ENCODE measurements around the gene C1orf94.

C1orf94 gene

DNA sequence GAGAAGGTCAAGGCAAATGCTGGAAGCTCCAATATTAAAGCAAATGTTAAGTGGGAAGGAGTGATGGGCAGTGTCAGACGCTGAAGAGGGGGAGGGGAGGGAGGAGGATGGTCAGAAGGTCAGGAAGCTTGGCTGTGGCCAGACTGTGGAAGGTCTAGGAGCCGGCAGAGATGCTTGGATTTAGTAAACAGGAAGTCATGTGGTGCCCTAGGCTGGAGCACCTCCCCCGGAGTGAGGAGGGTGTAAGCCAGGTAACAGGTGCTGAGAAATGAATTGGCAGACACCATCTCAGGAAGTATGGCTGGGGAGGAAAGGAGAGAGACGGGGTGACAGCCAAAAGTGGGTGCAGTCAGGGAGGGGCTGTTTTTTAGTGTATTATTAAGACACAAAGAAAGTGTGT lies 29.4 kb upstream of the C1orf94 start:
- ChIA-PET POLR2A (ENCODE audit: low non-redundant PET) (no interaction called here), CTCF (no interaction called here)
- no peak for DNase-seq (ENCODE audit: low spot score)
- TF ChIP-seq, protein P1, sequence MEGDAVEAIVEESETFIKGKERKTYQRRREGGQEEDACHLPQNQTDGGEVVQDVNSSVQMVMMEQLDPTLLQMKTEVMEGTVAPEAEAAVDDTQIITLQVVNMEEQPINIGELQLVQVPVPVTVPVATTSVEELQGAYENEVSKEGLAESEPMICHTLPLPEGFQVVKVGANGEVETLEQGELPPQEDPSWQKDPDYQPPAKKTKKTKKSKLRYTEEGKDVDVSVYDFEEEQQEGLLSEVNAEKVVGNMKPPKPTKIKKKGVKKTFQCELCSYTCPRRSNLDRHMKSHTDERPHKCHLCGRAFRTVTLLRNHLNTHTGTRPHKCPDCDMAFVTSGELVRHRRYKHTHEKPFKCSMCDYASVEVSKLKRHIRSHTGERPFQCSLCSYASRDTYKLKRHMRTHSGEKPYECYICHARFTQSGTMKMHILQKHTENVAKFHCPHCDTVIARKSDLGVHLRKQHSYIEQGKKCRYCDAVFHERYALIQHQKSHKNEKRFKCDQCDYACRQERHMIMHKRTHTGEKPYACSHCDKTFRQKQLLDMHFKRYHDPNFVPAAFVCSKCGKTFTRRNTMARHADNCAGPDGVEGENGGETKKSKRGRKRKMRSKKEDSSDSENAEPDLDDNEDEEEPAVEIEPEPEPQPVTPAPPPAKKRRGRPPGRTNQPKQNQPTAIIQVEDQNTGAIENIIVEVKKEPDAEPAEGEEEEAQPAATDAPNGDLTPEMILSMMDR (conservative IDR thresholded peaks at IDR 0.05; ENCODE audit: low read depth), result no peak
- no peak overlapping the region for H3K27ac ChIP-seq

DNA sequence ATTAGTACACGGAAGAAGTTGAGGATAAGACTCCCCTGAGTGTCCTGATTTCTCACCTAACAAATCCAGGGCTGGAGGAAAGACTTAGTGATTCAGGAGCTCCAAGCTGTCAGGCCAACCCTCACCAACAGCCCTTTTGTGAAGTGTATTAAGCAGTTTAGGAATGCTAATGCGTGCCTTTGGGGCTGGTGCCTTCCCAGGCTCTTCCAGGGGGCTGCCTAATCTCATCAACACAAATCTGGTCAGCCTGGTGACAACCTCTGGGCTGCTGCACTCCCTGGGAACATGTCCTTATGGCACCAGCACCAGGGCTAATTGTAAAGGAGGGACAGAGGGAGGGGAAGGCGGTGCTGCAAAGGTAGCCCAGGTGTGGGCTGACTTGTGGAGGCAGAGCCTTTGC lies 27.2 kb upstream of the C1orf94 start:
- H3K27ac ChIP-seq, result no peak overlapping the region
- ChIA-PET POLR2A (ENCODE audit: low non-redundant PET) (no interaction called here), CTCF (no interaction called here)
- DNase-seq (ENCODE audit: low spot score), result no peak
- TF ChIP-seq, protein P1 (conservative IDR thresholded peaks at IDR 0.05; ENCODE audit: low read depth), result no peak

DNA sequence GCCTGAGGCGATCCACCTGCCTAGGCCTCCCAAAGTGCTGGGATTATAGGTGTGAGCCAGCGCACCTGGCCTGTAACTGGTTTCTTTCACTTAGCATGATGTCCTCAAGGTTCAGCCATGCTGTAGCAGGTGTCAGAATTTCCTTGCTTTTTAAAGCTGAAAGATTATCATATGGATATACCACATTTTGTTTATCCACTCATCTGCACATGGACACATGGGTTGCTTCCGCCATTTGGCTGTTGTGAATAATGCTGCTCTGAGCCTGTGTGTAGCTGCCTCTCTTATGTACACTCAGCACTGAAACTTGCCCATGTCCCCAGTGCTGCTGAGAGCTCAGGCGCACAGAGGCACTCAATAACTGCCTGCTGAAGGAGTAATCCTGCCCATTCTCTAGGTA lies 23.5 kb upstream of the C1orf94 start:
- no peak overlapping the region for H3K27ac ChIP-seq
- no peak for DNase-seq (ENCODE audit: low spot score)
- TF ChIP-seq, protein P1 (conservative IDR thresholded peaks at IDR 0.05; ENCODE audit: low read depth), result no peak
- POLR2A ChIA-PET (ENCODE audit: low non-redundant PET), result no interaction called here
- CTCF ChIA-PET, result interaction anchor here (0.7 to 1.1 kb wide), 2 partner anchors 10 to 79 kb away, joined by 3 read pairs; no protein-coding TSS in a partner anchor

DNA sequence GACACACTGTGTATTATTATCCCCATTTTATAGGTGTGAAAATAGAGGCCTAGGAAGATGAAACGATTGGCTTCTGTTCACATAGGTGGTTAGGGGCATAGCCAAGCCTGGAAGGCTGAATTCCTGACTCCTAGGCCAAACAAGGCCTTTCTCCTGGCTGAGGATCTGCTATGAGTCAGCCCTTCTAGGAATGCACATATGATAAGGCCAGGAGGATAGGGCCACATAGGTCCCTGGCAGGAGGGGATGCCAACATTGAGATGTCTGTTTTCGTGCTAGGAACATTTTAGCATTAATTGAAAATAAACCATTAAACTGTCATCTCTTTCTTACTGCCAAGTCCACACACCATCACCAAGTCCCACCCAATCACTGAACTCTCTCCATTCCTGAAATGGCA lies 20.8 kb upstream of the C1orf94 start:
- CTCF ChIA-PET, result no interaction called here
- POLR2A ChIA-PET (ENCODE audit: low non-redundant PET), result no interaction called here
- no peak overlapping the region for H3K27ac ChIP-seq
- no peak for DNase-seq (ENCODE audit: low spot score)
- TF ChIP-seq, protein P1 (conservative IDR thresholded peaks at IDR 0.05; ENCODE audit: low read depth), result no peak

DNA sequence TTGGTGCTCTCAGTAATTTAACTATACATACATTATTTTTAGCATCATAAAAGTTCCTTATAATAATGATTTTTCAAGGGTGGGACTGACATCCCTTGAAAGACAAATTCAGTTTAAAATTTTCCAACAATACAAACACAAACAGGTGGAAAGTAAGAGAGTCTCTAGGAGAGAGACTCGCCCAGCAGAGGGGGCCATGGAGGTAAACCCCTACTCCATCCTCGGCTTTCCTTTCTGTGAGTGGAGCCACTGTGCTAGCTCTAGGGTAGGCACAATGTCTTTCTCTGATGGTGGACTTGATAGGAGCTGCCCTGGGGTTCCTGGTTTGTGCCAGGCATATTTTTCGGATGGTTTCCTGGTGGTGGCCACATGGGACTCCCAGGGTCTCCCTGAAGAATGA lies 20.0 kb upstream of the C1orf94 start:
- TF ChIP-seq, protein P1 (conservative IDR thresholded peaks at IDR 0.05; ENCODE audit: low read depth), result no peak
- ChIA-PET CTCF (no interaction called here), POLR2A (ENCODE audit: low non-redundant PET) (no interaction called here)
- no peak for DNase-seq (ENCODE audit: low spot score)
- no peak overlapping the region for H3K27ac ChIP-seq

DNA sequence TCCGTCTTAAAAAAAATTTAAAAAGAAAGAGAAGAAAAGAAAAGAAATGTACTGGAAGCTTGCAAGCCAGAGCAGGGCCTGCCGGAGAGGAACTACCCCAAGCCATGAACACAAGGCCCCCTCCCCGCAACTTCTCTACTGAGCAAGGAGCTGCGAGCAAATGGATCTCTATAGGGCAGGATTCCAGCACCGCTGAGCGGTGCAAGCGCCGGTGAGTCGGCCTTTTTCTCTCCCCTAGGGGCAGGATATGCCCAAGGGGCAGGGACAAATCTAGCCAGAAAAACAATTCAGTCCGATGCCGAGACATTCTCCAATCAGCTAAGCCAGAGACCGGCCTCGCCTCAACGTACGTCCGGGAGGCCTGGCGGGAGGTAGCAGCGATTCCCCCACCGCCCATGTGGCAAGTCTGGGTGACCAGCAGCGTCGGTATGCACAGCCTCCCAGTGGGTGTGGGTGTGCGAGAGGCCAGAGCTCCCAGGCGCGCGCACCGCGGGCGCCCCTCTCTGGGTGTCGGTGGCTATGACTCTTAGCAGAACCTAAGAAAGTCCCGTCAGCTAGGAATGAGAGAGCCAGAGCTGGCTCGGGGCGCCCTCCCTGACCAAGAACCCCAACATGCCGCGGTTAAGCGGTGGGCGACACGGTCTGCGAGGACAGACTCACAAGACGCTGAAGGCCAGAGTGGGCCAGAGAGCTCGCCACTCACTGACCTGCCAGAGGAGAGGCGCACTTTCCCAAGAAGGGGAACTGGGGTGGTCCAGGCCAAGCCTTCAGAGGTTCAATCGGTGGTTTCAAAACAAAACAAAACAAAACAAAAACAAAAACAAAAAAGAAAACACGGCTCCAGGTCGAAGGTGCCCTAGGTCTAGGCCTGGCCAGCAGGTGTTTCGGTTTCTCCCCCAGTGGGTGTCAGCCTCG lies 13.6 kb upstream of the C1orf94 start:
- H3K27ac ChIP-seq, result no peak overlapping the region
- TF ChIP-seq, protein P1 (conservative IDR thresholded peaks at IDR 0.05; ENCODE audit: low read depth), result peak; percentile 31
- POLR2A ChIA-PET (ENCODE audit: low non-redundant PET), result no interaction called here
- CTCF ChIA-PET, result interaction anchor here (0.6 to 1.4 kb wide), 9 partner anchors 9 to 1088 kb away, joined by 3 to 8 read pairs (median 3); no protein-coding TSS in a partner anchor
- peak; percentile 24 for DNase-seq (ENCODE audit: low spot score)
